Neutrophil (primary cell): Measurements from ENCODE around the gene FREY1.

Source experiments
- H3K27ac ChIP-seq: fragments of 200-600 bp; sonication (generic); 2 replicates; pipeline ENCODE4 v1.5.1; 2016; ENCODE audit warnings: mild to moderate bottlenecking, moderate library complexity
- H3K27me3 ChIP-seq: fragments of 200-600 bp; sonication (generic); 2 replicates; pipeline ENCODE4 v1.6.0; 2016; ENCODE audit warnings: mild to moderate bottlenecking
- H3K36me3 ChIP-seq: fragments of 200-600 bp; sonication (generic); 2 replicates; pipeline ENCODE4 v1.5.1; 2017
- H3K4me1 ChIP-seq, 2 experiments: fragments of 200-600 bp in 1 of 2; sonication (generic) in 1 of 2; 1 replicate in 1 of 2; 2 replicates in 1 of 2; pipeline versions ENCODE4 v1.5.1 to v1.6.1; 2013 to 2016; ENCODE audit warnings: low read depth in 1 of 2, low read length in 1 of 2, mild to moderate bottlenecking in 1 of 2, moderate library complexity in 1 of 2; ENCODE audit not compliant: control insufficient read depth in 1 of 2, insufficient read depth in 1 of 2
- H3K4me3 ChIP-seq, 2 experiments: fragments of 200-600 bp in 1 of 2; sonication (generic) in 1 of 2; 1 replicate in 1 of 2; 2 replicates in 1 of 2; pipeline ENCODE4 v1.5.1; 2013 to 2016; ENCODE audit warnings: low read depth in 1 of 2, low read length in 1 of 2, mild to moderate bottlenecking in 1 of 2, moderate library complexity in 1 of 2
- H3K9me3 ChIP-seq: fragments of 200-600 bp; sonication (generic); 2 replicates; pipeline ENCODE4 v1.5.1; 2016
- TF ChIP-seq, protein P1 (sequence below): fragments of 200-600 bp; sonication (generic); IDR thresholded peaks from 2 replicates; pipeline ENCODE4 v1.5.1; 2016; ENCODE audit warnings: antibody characterized with exemption

The FREY1 gene

GRCh38 chr11:45920531-45921477, 13.7 kb upstream of the FREY1 start:
- peaks cover 41 to 42% of the 10 kb centered on the region in 2 experiments for H3K4me1 ChIP-seq
- peaks cover 6% of the 10 kb centered on the region for H3K36me3 ChIP-seq
- TF ChIP-seq, protein P1, sequence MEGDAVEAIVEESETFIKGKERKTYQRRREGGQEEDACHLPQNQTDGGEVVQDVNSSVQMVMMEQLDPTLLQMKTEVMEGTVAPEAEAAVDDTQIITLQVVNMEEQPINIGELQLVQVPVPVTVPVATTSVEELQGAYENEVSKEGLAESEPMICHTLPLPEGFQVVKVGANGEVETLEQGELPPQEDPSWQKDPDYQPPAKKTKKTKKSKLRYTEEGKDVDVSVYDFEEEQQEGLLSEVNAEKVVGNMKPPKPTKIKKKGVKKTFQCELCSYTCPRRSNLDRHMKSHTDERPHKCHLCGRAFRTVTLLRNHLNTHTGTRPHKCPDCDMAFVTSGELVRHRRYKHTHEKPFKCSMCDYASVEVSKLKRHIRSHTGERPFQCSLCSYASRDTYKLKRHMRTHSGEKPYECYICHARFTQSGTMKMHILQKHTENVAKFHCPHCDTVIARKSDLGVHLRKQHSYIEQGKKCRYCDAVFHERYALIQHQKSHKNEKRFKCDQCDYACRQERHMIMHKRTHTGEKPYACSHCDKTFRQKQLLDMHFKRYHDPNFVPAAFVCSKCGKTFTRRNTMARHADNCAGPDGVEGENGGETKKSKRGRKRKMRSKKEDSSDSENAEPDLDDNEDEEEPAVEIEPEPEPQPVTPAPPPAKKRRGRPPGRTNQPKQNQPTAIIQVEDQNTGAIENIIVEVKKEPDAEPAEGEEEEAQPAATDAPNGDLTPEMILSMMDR, result no peak
- no peak overlapping the region for H3K27ac ChIP-seq
- H3K4me3 ChIP-seq, result no peak overlapping the region
- H3K27me3 ChIP-seq, result peaks cover 63% of the 10 kb centered on the region
- no peaks in the 10 kb centered on the region for H3K9me3 ChIP-seq

GRCh38 chr11:45919806-45920530, 12.9 kb upstream of the FREY1 start:
- Histone ChIP-seq H3K27me3 (peaks cover 54% of the 10 kb centered on the region), H3K4me3 (no peak overlapping the region), H3K27ac (no peak overlapping the region), H3K9me3 (no peaks in the 10 kb centered on the region), H3K36me3 (peaks cover 14% of the 10 kb centered on the region), H3K4me1 (peaks cover 41 to 44% of the 10 kb centered on the region in 2 experiments)
- TF ChIP-seq, protein P1, result no peak

DNA sequence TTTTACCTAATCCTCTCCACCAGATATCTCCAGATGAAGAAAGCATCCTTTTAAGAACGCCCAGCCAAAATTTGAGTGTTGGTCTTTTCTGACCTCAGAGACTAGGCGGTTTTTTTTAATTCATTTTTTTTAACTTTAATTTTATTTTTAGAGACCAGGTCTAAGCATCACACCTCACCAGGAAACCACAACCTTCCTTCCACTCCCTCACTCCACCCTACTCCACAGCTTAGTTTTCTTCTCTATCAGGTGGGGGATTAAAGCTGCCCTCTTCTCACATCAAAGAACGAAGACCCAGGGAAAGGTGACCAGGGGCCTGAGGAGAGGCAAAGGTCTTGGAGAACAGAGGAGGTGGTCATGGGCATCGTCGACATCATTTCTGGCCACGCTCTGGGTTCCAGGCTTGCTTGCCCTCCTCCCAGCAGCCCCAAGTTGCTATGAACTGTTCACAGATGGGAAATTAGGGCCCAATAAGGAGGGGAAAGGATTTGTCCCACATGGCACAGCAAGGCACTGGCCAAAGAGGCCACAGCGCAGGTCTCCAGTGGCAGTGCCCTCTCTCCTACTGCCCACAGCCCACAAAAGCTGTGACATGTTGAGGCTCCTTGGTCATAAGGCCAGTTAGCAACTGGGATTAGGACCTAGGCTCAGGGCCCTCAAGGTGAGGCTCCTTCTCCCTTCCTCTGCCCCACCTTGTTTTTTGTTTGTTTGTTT, 12.0 kb upstream of the FREY1 start:
- TF ChIP-seq, protein P1, result no peak
- H3K9me3 ChIP-seq, result no peaks in the 10 kb centered on the region
- peaks cover 46% of the 10 kb centered on the region for H3K27me3 ChIP-seq
- peaks cover 22% of the 10 kb centered on the region for H3K36me3 ChIP-seq
- peak overlapping the region; percentile 93 to 98 for H3K4me3 ChIP-seq
- peak overlapping the region; percentile 97 for H3K27ac ChIP-seq
- peaks cover 41 to 44% of the 10 kb centered on the region in 2 experiments for H3K4me1 ChIP-seq

DNA sequence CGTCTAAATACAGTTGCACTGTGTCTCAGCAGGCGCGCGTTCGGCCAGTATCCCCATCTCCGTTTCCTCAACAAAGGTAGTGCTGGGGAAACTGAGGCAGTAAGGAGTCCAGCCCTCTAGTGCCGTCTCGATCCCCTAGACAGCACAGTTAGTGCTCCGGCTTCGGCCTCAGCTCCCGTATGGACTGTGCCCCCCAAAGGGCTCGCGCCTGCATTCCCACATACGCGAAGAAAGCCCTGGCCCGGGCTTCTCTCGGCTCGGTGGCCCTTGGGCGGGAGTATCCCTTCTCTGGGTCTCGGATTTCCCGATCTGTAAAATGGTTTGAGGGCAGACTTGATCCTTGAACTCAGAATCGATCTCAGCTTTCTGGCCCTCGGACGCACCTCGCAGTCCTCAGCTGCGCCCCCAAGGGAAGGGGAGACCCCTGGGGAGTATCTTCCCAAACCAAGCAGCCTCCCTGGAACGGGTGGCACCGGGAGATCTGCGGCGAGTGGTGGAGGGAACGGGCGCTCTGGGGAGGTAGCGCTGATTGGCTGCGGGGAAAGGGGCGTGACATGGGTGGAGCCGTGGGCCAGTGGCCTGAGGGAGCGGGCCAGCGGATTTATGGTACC, 11.4 kb upstream of the FREY1 start:
- Histone ChIP-seq H3K9me3 (no peaks in the 10 kb centered on the region), H3K27me3 (peaks cover 39% of the 10 kb centered on the region), H3K4me3 (peak overlapping the region; percentile 93 to 98), H3K36me3 (peaks cover 29% of the 10 kb centered on the region), H3K4me1 (peaks cover 40 to 44% of the 10 kb centered on the region in 2 experiments), H3K27ac (peak overlapping the region; percentile 97)
- TF ChIP-seq, protein P1, result peak; percentile 29
